Panc1 (cell line): ENCODE measurements around the gene ZCCHC14. TPM values are rescaled to one million over a fixed set of nuclear protein-coding genes. Genes with fewer than 3 reads are reported as not detected.

Experiments used
- ATAC-seq: fragments of 200-7000 bp; cut with Tn5 transposase; 2 replicates; pipeline ENCODE4 v1.9.1; 2020; ENCODE audit warnings: mild to moderate bottlenecking, moderate library complexity
- BruUV-seq: library from RNA; stranded (reverse); fragments of 400-500 nt; replicated peaks from 2 replicates; lab custom pipeline; 2021; lab: Mats Ljungman, UMichigan
- CTCF ChIA-PET: fragments of 300-600 bp; sonication (Branson Sonifier 250); formaldehyde crosslinking; loops from one replicate; lab custom pipeline; 2022; ENCODE audit warnings: antibody characterized with exemption; lab: Charles Lee
- POLR2A ChIA-PET: fragments of 300-600 bp; sonication (Branson Sonifier 250); formaldehyde crosslinking; loops from one replicate; lab custom pipeline; 2022; ENCODE audit warnings: antibody characterized with exemption; lab: Charles Lee
- DNase-seq: peaks from one replicate; pipeline ENCODE4 v3.0.0-alpha.2; 2010; ENCODE audit warnings: low read depth, low spot score
- H3K27ac ChIP-seq: 2 replicates; pipeline ENCODE4 v1.5.1; 2011; ENCODE audit warnings: mild to moderate bottlenecking, low read length, inconsistent platforms
- H3K27me3 ChIP-seq: fragments of 200-500 bp; sonication (Bioruptor generic); 2 replicates; pipeline ENCODE4 v1.6.0; 2014; ENCODE audit warnings: low read length, inconsistent platforms; ENCODE audit not compliant: control insufficient read depth, insufficient read depth
- H3K36me3 ChIP-seq: fragments of 200-500 bp; sonication (Bioruptor generic); 2 replicates; pipeline ENCODE4 v1.5.1; 2014; ENCODE audit warnings: inconsistent platforms, mild to moderate bottlenecking, low read length, moderate library complexity; ENCODE audit not compliant: control insufficient read depth, insufficient read depth
- H3K4me1 ChIP-seq: 2 replicates; pipeline ENCODE4 v1.5.1; 2011; ENCODE audit warnings: inconsistent platforms, mild to moderate bottlenecking, low read length, moderate library complexity; ENCODE audit not compliant: control insufficient read depth, insufficient read depth
- H3K4me3 ChIP-seq, 2 experiments: 2 replicates each; pipeline ENCODE4 v1.5.1; 2011 to 2012; ENCODE audit warnings: low read depth in 2 of 2, low read length in 2 of 2, mild to moderate bottlenecking in 2 of 2, inconsistent platforms in 1 of 2, moderate library complexity in 1 of 2
- H3K9me3 ChIP-seq: fragments of 200-500 bp; sonication (Bioruptor generic); 2 replicates; pipeline ENCODE4 v1.5.1; 2014; ENCODE audit warnings: low read depth, mild to moderate bottlenecking, inconsistent platforms, low read length, moderate library complexity; ENCODE audit not compliant: control insufficient read depth, insufficient read depth
- POLR2AphosphoS5 ChIP-seq: IDR thresholded peaks from 2 replicates; pipeline ENCODE4 v1.6.1; 2012; ENCODE audit warnings: mild to moderate bottlenecking, low read depth, low read length, moderate library complexity
- SIN3A ChIP-seq: IDR thresholded peaks from 2 replicates; pipeline ENCODE4 v1.6.1; 2012; ENCODE audit warnings: low read depth, mild to moderate bottlenecking, low read length, moderate library complexity, borderline replicate concordance; ENCODE audit not compliant: insufficient read depth
- TCF7L2 ChIP-seq: IDR thresholded peaks from 2 replicates; pipeline ENCODE4 v1.6.1; 2011; ENCODE audit warnings: mild to moderate bottlenecking, low read depth, low read length, inconsistent platforms
- in situ Hi-C: cut with HindIII; loops from 2 replicates; pipeline ENCODE4 v1.10.0; 2016; ENCODE audit warnings: low sequenced_read_pairs, low pct_unique_long_range_greater_than_20kb
- intact Hi-C: fragments of 100-400 bp; cut with micrococcal nuclease; formaldehyde crosslinking; loops from one replicate; pipeline ENCODE4 v1.10.0; 2022; ENCODE audit not compliant: unreplicated experiment
- total RNA-seq: library from RNA; stranded (reverse); gene quantifications from one replicate; pipeline ENCODE4 v1.2.1, GENCODE V29; 2021; ENCODE audit not compliant: unreplicated experiment
- TF ChIP-seq, protein P1 (sequence below), 2 experiments: IDR thresholded peaks; 2 replicates each; pipeline ENCODE4 v1.6.1; 2011 to 2012; ENCODE audit warnings: low read depth in 2 of 2, control low read depth in 1 of 2, low read length in 1 of 2, mild to moderate bottlenecking in 1 of 2, moderate library complexity in 1 of 2; ENCODE audit not compliant: insufficient read depth in 1 of 2
- TF ChIP-seq, protein P2 (sequence below): fragments of 450-650 bp; IDR thresholded peaks from 2 replicates; pipeline ENCODE4 v1.5.1; 2017; ENCODE audit warnings: mild to moderate bottlenecking

Gene ZCCHC14
- total RNA-seq, 1 experiment from 2014 or later = 35.0 TPM

- TF ChIP-seq, protein P1, sequence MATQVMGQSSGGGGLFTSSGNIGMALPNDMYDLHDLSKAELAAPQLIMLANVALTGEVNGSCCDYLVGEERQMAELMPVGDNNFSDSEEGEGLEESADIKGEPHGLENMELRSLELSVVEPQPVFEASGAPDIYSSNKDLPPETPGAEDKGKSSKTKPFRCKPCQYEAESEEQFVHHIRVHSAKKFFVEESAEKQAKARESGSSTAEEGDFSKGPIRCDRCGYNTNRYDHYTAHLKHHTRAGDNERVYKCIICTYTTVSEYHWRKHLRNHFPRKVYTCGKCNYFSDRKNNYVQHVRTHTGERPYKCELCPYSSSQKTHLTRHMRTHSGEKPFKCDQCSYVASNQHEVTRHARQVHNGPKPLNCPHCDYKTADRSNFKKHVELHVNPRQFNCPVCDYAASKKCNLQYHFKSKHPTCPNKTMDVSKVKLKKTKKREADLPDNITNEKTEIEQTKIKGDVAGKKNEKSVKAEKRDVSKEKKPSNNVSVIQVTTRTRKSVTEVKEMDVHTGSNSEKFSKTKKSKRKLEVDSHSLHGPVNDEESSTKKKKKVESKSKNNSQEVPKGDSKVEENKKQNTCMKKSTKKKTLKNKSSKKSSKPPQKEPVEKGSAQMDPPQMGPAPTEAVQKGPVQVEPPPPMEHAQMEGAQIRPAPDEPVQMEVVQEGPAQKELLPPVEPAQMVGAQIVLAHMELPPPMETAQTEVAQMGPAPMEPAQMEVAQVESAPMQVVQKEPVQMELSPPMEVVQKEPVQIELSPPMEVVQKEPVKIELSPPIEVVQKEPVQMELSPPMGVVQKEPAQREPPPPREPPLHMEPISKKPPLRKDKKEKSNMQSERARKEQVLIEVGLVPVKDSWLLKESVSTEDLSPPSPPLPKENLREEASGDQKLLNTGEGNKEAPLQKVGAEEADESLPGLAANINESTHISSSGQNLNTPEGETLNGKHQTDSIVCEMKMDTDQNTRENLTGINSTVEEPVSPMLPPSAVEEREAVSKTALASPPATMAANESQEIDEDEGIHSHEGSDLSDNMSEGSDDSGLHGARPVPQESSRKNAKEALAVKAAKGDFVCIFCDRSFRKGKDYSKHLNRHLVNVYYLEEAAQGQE (IDR thresholded peaks at IDR 0.05; ENCODE audit: insufficient read depth in 1 of 2, low read depth in 2 of 2, low read length in 1 of 2) = no peak
- TF ChIP-seq, protein P2, sequence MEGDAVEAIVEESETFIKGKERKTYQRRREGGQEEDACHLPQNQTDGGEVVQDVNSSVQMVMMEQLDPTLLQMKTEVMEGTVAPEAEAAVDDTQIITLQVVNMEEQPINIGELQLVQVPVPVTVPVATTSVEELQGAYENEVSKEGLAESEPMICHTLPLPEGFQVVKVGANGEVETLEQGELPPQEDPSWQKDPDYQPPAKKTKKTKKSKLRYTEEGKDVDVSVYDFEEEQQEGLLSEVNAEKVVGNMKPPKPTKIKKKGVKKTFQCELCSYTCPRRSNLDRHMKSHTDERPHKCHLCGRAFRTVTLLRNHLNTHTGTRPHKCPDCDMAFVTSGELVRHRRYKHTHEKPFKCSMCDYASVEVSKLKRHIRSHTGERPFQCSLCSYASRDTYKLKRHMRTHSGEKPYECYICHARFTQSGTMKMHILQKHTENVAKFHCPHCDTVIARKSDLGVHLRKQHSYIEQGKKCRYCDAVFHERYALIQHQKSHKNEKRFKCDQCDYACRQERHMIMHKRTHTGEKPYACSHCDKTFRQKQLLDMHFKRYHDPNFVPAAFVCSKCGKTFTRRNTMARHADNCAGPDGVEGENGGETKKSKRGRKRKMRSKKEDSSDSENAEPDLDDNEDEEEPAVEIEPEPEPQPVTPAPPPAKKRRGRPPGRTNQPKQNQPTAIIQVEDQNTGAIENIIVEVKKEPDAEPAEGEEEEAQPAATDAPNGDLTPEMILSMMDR = no peak
- TF ChIP-seq SIN3A (no peak), TCF7L2 (no peak), POLR2AphosphoS5 (no peak)
- in situ Hi-C loops = no loop called here
- Histone ChIP-seq H3K9me3 (no peaks in the 10 kb centered on the region), H3K27me3 (no peaks in the 10 kb centered on the region), H3K27ac (no peak overlapping the region), H3K4me1 (no peaks in the 10 kb centered on the region), H3K36me3 (no peaks in the 10 kb centered on the region), H3K4me3 (no peak overlapping the region)
- POLR2A ChIA-PET = no interaction called here
- intact Hi-C loops = no loop called here
- BruUV-seq = no TSS peak
- no peak for DNase-seq
- no peak for ATAC-seq
- CTCF ChIA-PET = no interaction called here
These were observed 120.5 kb downstream of the ZCCHC14 start for GRCh38 chr16:87372305-87372704.

DNA sequence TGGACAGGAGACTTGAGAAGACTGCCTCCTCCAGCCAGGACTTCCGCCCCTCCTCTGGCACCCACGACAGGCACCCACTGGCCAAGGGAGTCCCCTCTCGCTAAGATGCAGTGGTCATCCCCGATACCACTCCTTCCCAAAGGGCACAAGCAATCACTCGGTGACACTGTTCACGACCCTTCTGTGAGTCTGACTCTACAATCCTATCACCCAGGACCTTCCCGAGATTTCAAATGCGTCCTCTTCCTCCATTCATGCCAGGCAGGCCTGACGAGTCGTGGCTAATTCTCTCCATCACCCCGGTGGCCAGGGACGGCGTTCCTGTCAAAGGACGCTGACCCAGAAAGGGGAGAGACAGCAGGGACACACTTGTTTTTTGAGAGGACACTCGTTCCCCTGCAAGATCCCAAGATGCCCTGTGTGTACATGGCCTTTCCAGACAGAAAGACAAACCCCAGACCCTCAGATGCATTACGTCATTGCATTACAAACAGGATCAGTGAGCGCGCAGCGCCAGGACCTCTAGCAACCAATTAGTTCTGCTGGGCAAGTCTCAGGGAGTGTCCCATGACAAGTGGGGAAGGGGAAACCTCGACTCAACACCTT is 121.5 kb downstream of the ZCCHC14 start:
- Histone ChIP-seq H3K4me3 (no peak overlapping the region), H3K9me3 (no peaks in the 10 kb centered on the region), H3K4me1 (no peaks in the 10 kb centered on the region), H3K27me3 (no peaks in the 10 kb centered on the region), H3K36me3 (no peaks in the 10 kb centered on the region), H3K27ac (no peak overlapping the region)
- CTCF ChIA-PET = no interaction called here
- BruUV-seq = no TSS peak
- in situ Hi-C loops = no loop called here
- TF ChIP-seq, protein P2 = no peak
- no peak for TF ChIP-seq TCF7L2
- no peak for TF ChIP-seq POLR2AphosphoS5
- TF ChIP-seq, protein P1 (IDR thresholded peaks at IDR 0.05; ENCODE audit: insufficient read depth in 1 of 2, low read depth in 2 of 2, low read length in 1 of 2) = no peak
- TF ChIP-seq SIN3A = no peak
- intact Hi-C loops = no loop called here
- no peak for ATAC-seq
- DNase-seq = no peak
- POLR2A ChIA-PET = no interaction called here
